Mucosa of descending colon (tissue), 3 donors: ENCODE measurements around the gene ZNF878. TPM values are rescaled to one million over a fixed set of nuclear protein-coding genes. Genes with fewer than 3 reads are reported as not detected.

Experiments used
- ATAC-seq: fragments of 200-7000 bp; cut with Tn5 transposase; one replicate; pipeline ENCODE4 v1.9.1; 2020; ENCODE audit warnings: mild to moderate bottlenecking, moderate library complexity
- DNase-seq, 3 donors: peaks; one replicate each; pipeline ENCODE4 v3.0.0-alpha.2; 2020
- H3K36me3 ChIP-seq: fragments of 200-600 bp; one replicate; pipeline ENCODE4 v1.8.0; 2021; ENCODE audit warnings: low read depth, mild to moderate bottlenecking
- H3K4me1 ChIP-seq: fragments of 200-600 bp; one replicate; pipeline ENCODE4 v1.8.0; 2021; ENCODE audit warnings: low read depth, mild to moderate bottlenecking
- H3K4me3 ChIP-seq: fragments of 200-600 bp; one replicate; pipeline ENCODE4 v1.8.0; 2021; ENCODE audit warnings: mild to moderate bottlenecking
- H3K9me3 ChIP-seq: fragments of 200-600 bp; one replicate; pipeline ENCODE4 v1.8.0; 2021; ENCODE audit warnings: mild to moderate bottlenecking
- CTCF ChIP-seq: fragments of 200-600 bp; IDR thresholded peaks from one replicate; pipeline ENCODE4 v1.8.0; 2022; ENCODE audit warnings: antibody characterized with exemption, mild to moderate bottlenecking
- intact Hi-C, 2 donors: fragments of 100-400 bp; cut with DNase I in 1 of 2; cut with micrococcal nuclease in 1 of 2; formaldehyde crosslinking; loops; one replicate each; pipeline versions ENCODE4 v1.11.0 to v1.11.1; 2022; cut with DNase I, micrococcal nuclease
- long read RNA-seq, 2 donors: library from polyadenylated mRNA; unstranded; transcript quantifications; one replicate each; pipeline ENCODE4 v2.0.0, GENCODE V29; 2019 to 2021
- total RNA-seq, 3 donors: library from RNA; stranded (reverse); fragmentation: NEBNext Ultra II Directional in 2 of 3; extraction: Animal tissue kit (Norgen Biotek cat#: 25700) in 2 of 3; gene quantifications; one replicate each; pipeline versions ENCODE4 v1.2.1 to v1.2.4, GENCODE V29; 2021 to 2023
- donor health status: DM: no; HTN: no; CAD: no; lungs with moderate emphysema.
- donor health status: DM: no; HTN: no; CAD: no.
- donor health status: DM: no; HTN: yes; CAD: no.

Gene ZNF878
- total RNA-seq: under 1 TPM; 0.19 to 0.26 (median 0.22) TPM
- long read RNA-seq, donor 1: 0 reads
- long read RNA-seq, donor 2: 0 reads

GRCh38 chr19:12052497-12053169, at the start of gene ZNF878:
Gene ZNF878 (minus strand): TSS chr19:12052961. CDS start chr19:12052801, 160 bp downstream.
- no peak for TF ChIP-seq CTCF
- DNase-seq: peak; percentile 88 to 95 (median 92)
- peaks cover 8% of the 10 kb centered on the region for H3K4me1 ChIP-seq
- peak; percentile 99 for ATAC-seq
- no peaks in the 10 kb centered on the region for H3K36me3 ChIP-seq
- intact Hi-C loops: loop anchor here (10.0 kb wide), 1 partner anchor 92 kb away; the partner anchor contains the start of gene ZNF20 (in 2 of the 2)
- peak within 1 kb of the TSS; percentile 32 for H3K4me3 ChIP-seq
- no peaks in the 10 kb centered on the region for H3K9me3 ChIP-seq

- ATAC-seq (no peak), DNase-seq (no peak)
- Histone ChIP-seq H3K36me3 (no peaks in the 10 kb centered on the region), H3K4me3 (no peak overlapping the region), H3K4me1 (no peaks in the 10 kb centered on the region), H3K9me3 (peaks cover 15% of the 10 kb centered on the region)
- intact Hi-C loops: no loop called here
- TF ChIP-seq CTCF: no peak
Measured at GRCh38 chr19:12098040-12098439, 45.3 kb upstream of the ZNF878 start.

GRCh38 chr19:12095111-12095790, 42.5 kb upstream of the ZNF878 start:
- DNase-seq: no peak
- Histone ChIP-seq H3K36me3 (no peaks in the 10 kb centered on the region), H3K9me3 (peaks cover 12% of the 10 kb centered on the region), H3K4me3 (no peak overlapping the region), H3K4me1 (peaks cover 2% of the 10 kb centered on the region)
- ATAC-seq: no peak
- intact Hi-C loops: no loop called here
- TF ChIP-seq CTCF: no peak

GRCh38 chr19:12093777-12094176, 41.0 kb upstream of the ZNF878 start:
- Histone ChIP-seq H3K4me3 (no peak overlapping the region), H3K36me3 (no peaks in the 10 kb centered on the region), H3K9me3 (peaks cover 8% of the 10 kb centered on the region), H3K4me1 (peaks cover 2% of the 10 kb centered on the region)
- ATAC-seq (no peak), DNase-seq (no peak)
- no peak for TF ChIP-seq CTCF
- intact Hi-C loops: no loop called here

- H3K4me1 ChIP-seq: peaks cover 2% of the 10 kb centered on the region
- intact Hi-C loops: no loop called here
- ATAC-seq (no peak), DNase-seq (no peak)
- H3K4me3 ChIP-seq: no peak overlapping the region
- peaks cover 2% of the 10 kb centered on the region for H3K9me3 ChIP-seq
- H3K36me3 ChIP-seq: no peaks in the 10 kb centered on the region
- TF ChIP-seq CTCF: no peak
Measured at GRCh38 chr19:12092956-12093355, 40.2 kb upstream of the ZNF878 start.
